IPS-20b (cell line): ENCODE measurements around the gene ANKRD44.

Experiments used
- H3K27ac ChIP-seq: one replicate; pipeline ENCODE4 v1.5.1; 2013; ENCODE audit warnings: low read length
- H3K27me3 ChIP-seq: 2 replicates; pipeline ENCODE4 v1.6.1; 2013; ENCODE audit warnings: mild to moderate bottlenecking, low read length, inconsistent platforms; ENCODE audit not compliant: insufficient read depth
- H3K36me3 ChIP-seq: 2 replicates; pipeline ENCODE4 v1.6.1; 2013; ENCODE audit warnings: low read depth, mild to moderate bottlenecking, inconsistent platforms, low read length, moderate library complexity; ENCODE audit not compliant: insufficient read depth
- H3K4me1 ChIP-seq: 2 replicates; pipeline ENCODE4 v1.6.1; 2013; ENCODE audit warnings: mild to moderate bottlenecking, control low read depth, inconsistent platforms, low read length, moderate library complexity; ENCODE audit not compliant: insufficient read depth
- H3K4me3 ChIP-seq: 2 replicates; pipeline ENCODE4 v1.5.1; 2013; ENCODE audit warnings: mild to moderate bottlenecking, low read length, inconsistent platforms
- H3K9ac ChIP-seq: 2 replicates; pipeline ENCODE4 v1.6.1; 2013; ENCODE audit warnings: low read depth, mild to moderate bottlenecking, inconsistent platforms, low read length, moderate library complexity
- H3K9me3 ChIP-seq: 2 replicates; pipeline ENCODE4 v1.6.1; 2013; ENCODE audit warnings: mild to moderate bottlenecking, low read depth, low read length, inconsistent platforms; ENCODE audit not compliant: insufficient read depth

Gene ANKRD44

GRCh38 chr2:196971574-196972279, 338.9 kb downstream of the ANKRD44 start:
- Histone ChIP-seq H3K4me1 (peaks cover 3% of the 10 kb centered on the region), H3K36me3 (no peaks in the 10 kb centered on the region), H3K27me3 (no peaks in the 10 kb centered on the region), H3K9ac (peak overlapping the region; percentile 28; the same call in 1 of the 2 replicates), H3K4me3 (0 out of 2 replicates have a peak overlapping the region, but pooled peaks have one; percentile 4), H3K9me3 (peaks cover 12% of the 10 kb centered on the region; the same call in 1 of the 2 replicates), H3K27ac (no peak overlapping the region)

GRCh38 chr2:196970099-196970498, 340.5 kb downstream of the ANKRD44 start:
- no peak overlapping the region for H3K9ac ChIP-seq
- no peaks in the 10 kb centered on the region for H3K36me3 ChIP-seq
- no peaks in the 10 kb centered on the region for H3K27me3 ChIP-seq
- H3K4me1 ChIP-seq, result peaks cover 15% of the 10 kb centered on the region
- peaks cover 12% of the 10 kb centered on the region; the same call in 1 of the 2 replicates for H3K9me3 ChIP-seq
- no peak overlapping the region for H3K27ac ChIP-seq
- H3K4me3 ChIP-seq, result no peak overlapping the region

GRCh38 chr2:196968516-196968915, 342.1 kb downstream of the ANKRD44 start:
- H3K4me3 ChIP-seq, result no peak overlapping the region
- peaks cover 15% of the 10 kb centered on the region for H3K4me1 ChIP-seq
- H3K36me3 ChIP-seq, result no peaks in the 10 kb centered on the region

GRCh38 chr2:196967775-196968174, 342.8 kb downstream of the ANKRD44 start:
- H3K4me1 ChIP-seq, result peaks cover 15% of the 10 kb centered on the region
- no peak overlapping the region for H3K9ac ChIP-seq
- H3K9me3 ChIP-seq, result peaks cover 12% of the 10 kb centered on the region; the same call in 1 of the 2 replicates
- H3K4me3 ChIP-seq, result no peak overlapping the region
- no peaks in the 10 kb centered on the region for H3K36me3 ChIP-seq
- no peaks in the 10 kb centered on the region for H3K27me3 ChIP-seq
- no peak overlapping the region for H3K27ac ChIP-seq

More at GRCh38 chr2:196968516-196968915, 342.1 kb downstream of the ANKRD44 start:
- Histone ChIP-seq H3K27me3 (no peaks in the 10 kb centered on the region), H3K27ac (no peak overlapping the region), H3K9me3 (peaks cover 12% of the 10 kb centered on the region; the same call in 1 of the 2 replicates), H3K9ac (no peak overlapping the region)

GRCh38 chr2:196967116-196967515, 343.5 kb downstream of the ANKRD44 start:
- no peaks in the 10 kb centered on the region for H3K36me3 ChIP-seq
- H3K4me1 ChIP-seq, result peaks cover 15% of the 10 kb centered on the region
- H3K9ac ChIP-seq, result peak overlapping the region; percentile 10; the same call in 1 of the 2 replicates
- H3K27ac ChIP-seq, result no peak overlapping the region
- H3K27me3 ChIP-seq, result no peaks in the 10 kb centered on the region
- H3K4me3 ChIP-seq, result peak overlapping the region; percentile 20; the same call in 1 of the 2 replicates
- peaks cover 12% of the 10 kb centered on the region; the same call in 1 of the 2 replicates for H3K9me3 ChIP-seq

- Histone ChIP-seq H3K27ac (no peak overlapping the region), H3K9me3 (peaks cover 12% of the 10 kb centered on the region; the same call in 1 of the 2 replicates), H3K36me3 (no peaks in the 10 kb centered on the region), H3K27me3 (no peaks in the 10 kb centered on the region), H3K9ac (no peak overlapping the region), H3K4me1 (peaks cover 15% of the 10 kb centered on the region), H3K4me3 (no peak overlapping the region)
Measured at GRCh38 chr2:196966061-196966460, 344.5 kb downstream of the ANKRD44 start.

- no peak overlapping the region for H3K9ac ChIP-seq
- H3K4me3 ChIP-seq, result no peak overlapping the region
- peaks cover 12% of the 10 kb centered on the region; the same call in 1 of the 2 replicates for H3K9me3 ChIP-seq
- peaks cover 15% of the 10 kb centered on the region for H3K4me1 ChIP-seq
- no peaks in the 10 kb centered on the region for H3K27me3 ChIP-seq
- H3K36me3 ChIP-seq, result no peaks in the 10 kb centered on the region
- H3K27ac ChIP-seq, result no peak overlapping the region
Measured at GRCh38 chr2:196965651-196966050, 344.9 kb downstream of the ANKRD44 start.

- Histone ChIP-seq H3K9ac (no peak overlapping the region), H3K27me3 (no peaks in the 10 kb centered on the region), H3K4me3 (no peak overlapping the region), H3K4me1 (peaks cover 15% of the 10 kb centered on the region), H3K9me3 (peaks cover 12% of the 10 kb centered on the region; the same call in 1 of the 2 replicates), H3K36me3 (no peaks in the 10 kb centered on the region), H3K27ac (no peak overlapping the region)
Measured at GRCh38 chr2:196963961-196964360, 346.6 kb downstream of the ANKRD44 start.

GRCh38 chr2:196963043-196963442, 347.5 kb downstream of the ANKRD44 start:
- H3K9me3 ChIP-seq, result peaks cover 7% of the 10 kb centered on the region; the same call in 1 of the 2 replicates
- no peak overlapping the region for H3K27ac ChIP-seq
- no peak overlapping the region for H3K9ac ChIP-seq
- H3K36me3 ChIP-seq, result no peaks in the 10 kb centered on the region
- no peak overlapping the region for H3K4me3 ChIP-seq
- H3K4me1 ChIP-seq, result peaks cover 16% of the 10 kb centered on the region
- no peaks in the 10 kb centered on the region for H3K27me3 ChIP-seq

- H3K27ac ChIP-seq, result no peak overlapping the region
- no peaks in the 10 kb centered on the region for H3K27me3 ChIP-seq
- no peaks in the 10 kb centered on the region for H3K36me3 ChIP-seq
- H3K9ac ChIP-seq, result no peak overlapping the region
- peaks cover 21% of the 10 kb centered on the region for H3K4me1 ChIP-seq
- no peaks in the 10 kb centered on the region for H3K9me3 ChIP-seq
- H3K4me3 ChIP-seq, result no peak overlapping the region
Measured at GRCh38 chr2:196962325-196962724, 348.3 kb downstream of the ANKRD44 start.

GRCh38 chr2:196961889-196962288, 348.7 kb downstream of the ANKRD44 start:
- Histone ChIP-seq H3K9ac (no peak overlapping the region), H3K27ac (no peak overlapping the region), H3K4me3 (no peak overlapping the region), H3K9me3 (no peaks in the 10 kb centered on the region), H3K36me3 (no peaks in the 10 kb centered on the region), H3K27me3 (no peaks in the 10 kb centered on the region), H3K4me1 (peaks cover 19% of the 10 kb centered on the region)

- Histone ChIP-seq H3K4me1 (peaks cover 20% of the 10 kb centered on the region; the same call in 1 of the 2 replicates), H3K9me3 (no peaks in the 10 kb centered on the region), H3K27me3 (no peaks in the 10 kb centered on the region), H3K9ac (no peak overlapping the region), H3K4me3 (no peak overlapping the region), H3K36me3 (no peaks in the 10 kb centered on the region), H3K27ac (no peak overlapping the region)
Measured at GRCh38 chr2:196959734-196960338, 350.7 kb downstream of the ANKRD44 start.
